OCI-LY7 (cell line): ENCODE data around the gene NRP1. TPM values are rescaled to one million over a fixed set of nuclear protein-coding genes. Genes with fewer than 3 reads are reported as not detected.

Source experiments
- BruUV-seq: library from RNA; stranded (reverse); fragments of 400-500 nt; replicated peaks from 2 replicates; lab custom pipeline; 2021; lab: Mats Ljungman, UMichigan
- CTCF ChIA-PET: fragments of 300-600 bp; sonication (Branson Sonifier 250); formaldehyde crosslinking; loops from one replicate; lab custom pipeline; 2022; ENCODE audit warnings: antibody characterized with exemption; ENCODE audit not compliant: unreplicated experiment; lab: Charles Lee
- POLR2A ChIA-PET: fragments of 300-600 bp; sonication (Branson Sonifier 250); formaldehyde crosslinking; loops from one replicate; lab custom pipeline; 2022; ENCODE audit warnings: antibody characterized with exemption; lab: Charles Lee
- DNase-seq: peaks from one replicate; pipeline ENCODE4 v3.0.0-alpha.2; 2015; ENCODE audit warnings: low spot score
- H2AFZ ChIP-seq: fragments of 200-600 bp; sonication (generic), shearing (Covaris generic); 2 replicates; pipeline ENCODE4 v1.6.1; 2014; ENCODE audit warnings: mild to moderate bottlenecking, antibody characterized with exemption, low read length, moderate library complexity
- H3K27ac ChIP-seq: fragments of 200-600 bp; sonication (generic); 2 replicates; pipeline ENCODE4 v1.5.1; 2014; ENCODE audit warnings: mixed run types, low read depth, mild to moderate bottlenecking, moderate library complexity, low read length, inconsistent platforms; ENCODE audit not compliant: poor library complexity, severe bottlenecking
- H3K36me3 ChIP-seq: fragments of 200-600 bp; sonication (generic); 2 replicates; pipeline ENCODE4 v1.6.1; 2014; ENCODE audit warnings: mild to moderate bottlenecking, antibody characterized with exemption, low read length, moderate library complexity, mixed read lengths; ENCODE audit not compliant: insufficient read depth
- H3K4me1 ChIP-seq: fragments of 200-600 bp; sonication (generic); 2 replicates; pipeline ENCODE4 v1.5.1; 2014; ENCODE audit warnings: mild to moderate bottlenecking, low read length; ENCODE audit not compliant: insufficient read depth, poor library complexity, severe bottlenecking
- H3K4me2 ChIP-seq: fragments of 200-600 bp; sonication (generic); 2 replicates; pipeline ENCODE4 v1.6.1; 2014; ENCODE audit warnings: mild to moderate bottlenecking, low read length
- H3K4me3 ChIP-seq: fragments of 200-600 bp; sonication (generic); 2 replicates; pipeline ENCODE4 v1.5.1; 2014; ENCODE audit warnings: mild to moderate bottlenecking, low read depth, low read length; ENCODE audit not compliant: poor library complexity, severe bottlenecking
- H3K79me2 ChIP-seq: fragments of 200-600 bp; sonication (generic); 2 replicates; pipeline ENCODE4 v1.6.1; 2016; ENCODE audit warnings: low read depth, mild to moderate bottlenecking, low read length, moderate library complexity, mixed read lengths; ENCODE audit not compliant: insufficient read depth
- H3K9me2 ChIP-seq: fragments of 200-600 bp; sonication (generic); 2 replicates; pipeline ENCODE4 v1.6.1; 2016; ENCODE audit warnings: mild to moderate bottlenecking, low read length, mixed read lengths; ENCODE audit not compliant: insufficient read depth
- H3K9me3 ChIP-seq: fragments of 200-600 bp; sonication (generic); 2 replicates; pipeline ENCODE4 v1.6.1; 2014; ENCODE audit warnings: mild to moderate bottlenecking, mixed run types, low read length, mixed read lengths
- H4K20me1 ChIP-seq: fragments of 200-600 bp; sonication (generic); 2 replicates; pipeline ENCODE4 v1.6.1; 2014; ENCODE audit warnings: mild to moderate bottlenecking, antibody characterized with exemption, low read length, moderate library complexity, mixed read lengths; ENCODE audit not compliant: insufficient read depth
- CTCF ChIP-seq: fragments of 200-600 bp; sonication (generic); conservative IDR thresholded peaks from 2 replicates; pipeline ENCODE4 v1.5.1; 2014; ENCODE audit warnings: mild to moderate bottlenecking, antibody characterized with exemption, low read length, moderate library complexity, mixed read lengths
- EZH2phosphoT487 ChIP-seq: fragments of 200-600 bp; sonication (generic); IDR thresholded peaks from 2 replicates; pipeline ENCODE4 v1.6.1; 2018; ENCODE audit warnings: low read depth, borderline replicate concordance, mild to moderate bottlenecking, mixed run types, antibody characterized with exemption, low read length, moderate library complexity, mixed read lengths
- intact Hi-C: fragments of 100-400 bp; cut with micrococcal nuclease; formaldehyde crosslinking; loops from one replicate; pipeline ENCODE4 v1.10.0; 2022; ENCODE audit not compliant: unreplicated experiment
- total RNA-seq, 2 experiments: library from RNA; depleted of rRNA in 1 of 2; stranded (reverse); fragments of >200 nt in 1 of 2; shearing (Covaris generic) in 1 of 2; gene quantifications; 2 replicates each; pipeline ENCODE4 v1.2.3, GENCODE V29; 2014 to 2022

NRP1 gene
- total RNA-seq, 2 experiments from 2014 or later: not detected

GRCh38 chr10:33273295-33274002 lies 61.0 kb downstream of the NRP1 start:
- Histone ChIP-seq H3K36me3 (no peaks in the 10 kb centered on the region), H3K4me1 (no peaks in the 10 kb centered on the region), H3K27ac (no peak overlapping the region), H4K20me1 (no peaks in the 10 kb centered on the region), H3K9me3 (no peaks in the 10 kb centered on the region), H3K9me2 (no peaks in the 10 kb centered on the region), H3K4me3 (no peak overlapping the region), H2AFZ (no peak overlapping the region), H3K79me2 (no peaks in the 10 kb centered on the region), H3K4me2 (no peak overlapping the region)
- intact Hi-C loops: no loop called here
- no peak for TF ChIP-seq EZH2phosphoT487
- TF ChIP-seq CTCF: no peak
- CTCF ChIA-PET: no interaction called here
- BruUV-seq: no TSS peak
- POLR2A ChIA-PET: interaction anchor here (0.7 kb wide), 1 partner anchor 13 kb away, joined by 3 read pairs; no protein-coding TSS in a partner anchor
- DNase-seq: no peak

DNA sequence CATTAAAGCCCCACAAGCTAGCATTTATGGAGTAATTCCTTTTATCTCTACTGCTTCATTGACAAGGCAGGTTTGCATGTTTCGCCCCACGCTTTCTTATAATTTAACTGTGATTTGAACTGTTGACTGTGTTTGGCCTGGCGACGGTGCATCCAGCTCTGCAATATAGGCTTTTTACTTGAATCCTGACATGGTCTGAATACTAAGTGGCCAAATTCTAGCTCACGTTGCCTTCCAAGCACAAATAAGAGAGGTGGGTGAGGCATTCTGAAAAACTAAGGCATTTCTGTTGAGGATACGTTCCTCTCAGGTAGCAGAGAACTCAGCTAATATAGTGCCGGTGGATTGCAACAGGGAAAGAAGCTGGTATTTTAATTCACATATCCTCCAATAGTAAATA lies 61.8 kb downstream of the NRP1 start:
- no peak overlapping the region for H3K4me2 ChIP-seq
- no peak overlapping the region for H3K27ac ChIP-seq
- no peaks in the 10 kb centered on the region for H3K79me2 ChIP-seq
- POLR2A ChIA-PET: interaction anchor here (0.6 to 0.7 kb wide), 3 partner anchors 12 to 244 kb away, joined by 3 to 6 read pairs (median 5); no protein-coding TSS in a partner anchor
- no peaks in the 10 kb centered on the region for H3K9me2 ChIP-seq
- intact Hi-C loops: no loop called here
- H3K4me1 ChIP-seq: no peaks in the 10 kb centered on the region
- BruUV-seq: no TSS peak
- no peak overlapping the region for H2AFZ ChIP-seq
- TF ChIP-seq EZH2phosphoT487: no peak
- no peak for TF ChIP-seq CTCF
- CTCF ChIA-PET: no interaction called here
- no peaks in the 10 kb centered on the region for H3K9me3 ChIP-seq
- no peak overlapping the region for H3K4me3 ChIP-seq
- no peaks in the 10 kb centered on the region for H3K36me3 ChIP-seq
- H4K20me1 ChIP-seq: no peaks in the 10 kb centered on the region
- DNase-seq: no peak

DNA sequence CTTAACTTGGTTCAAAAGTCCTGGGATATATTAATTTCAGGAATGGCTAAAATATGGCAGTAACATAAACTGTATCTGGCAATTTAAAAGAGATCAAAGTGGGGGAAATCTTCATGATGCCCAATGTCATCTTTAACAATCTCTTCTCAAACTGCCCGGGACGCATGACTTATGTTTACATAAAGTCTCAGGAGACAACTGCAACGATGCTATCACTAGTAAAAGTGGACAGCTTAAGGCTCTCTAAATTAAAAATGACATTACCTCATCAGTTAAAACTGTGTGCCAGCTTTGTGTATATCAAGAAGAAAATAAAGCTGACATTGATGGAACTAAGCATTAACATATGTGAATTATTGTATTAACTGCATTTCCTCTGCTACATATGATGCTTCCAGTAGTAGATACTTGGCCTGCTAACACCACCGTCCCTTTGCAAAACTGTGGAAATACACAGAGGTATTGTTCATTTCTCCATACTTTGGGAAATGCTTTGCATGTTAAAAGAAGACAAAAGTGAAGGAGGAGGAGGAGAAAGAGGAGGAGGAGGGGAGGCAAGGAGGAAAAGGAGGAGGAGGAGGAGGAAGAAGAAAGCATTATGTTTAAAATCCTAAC lies 62.4 kb downstream of the NRP1 start:
- H3K9me2 ChIP-seq: no peaks in the 10 kb centered on the region
- POLR2A ChIA-PET: no interaction called here
- BruUV-seq: no TSS peak
- no peak for DNase-seq
- no peak overlapping the region for H3K4me3 ChIP-seq
- H2AFZ ChIP-seq: no peak overlapping the region
- intact Hi-C loops: no loop called here
- H4K20me1 ChIP-seq: no peaks in the 10 kb centered on the region
- no peaks in the 10 kb centered on the region for H3K36me3 ChIP-seq
- TF ChIP-seq EZH2phosphoT487: no peak
- no peak for TF ChIP-seq CTCF
- H3K79me2 ChIP-seq: no peaks in the 10 kb centered on the region
- CTCF ChIA-PET: no interaction called here
- no peak overlapping the region for H3K4me2 ChIP-seq
- no peaks in the 10 kb centered on the region for H3K4me1 ChIP-seq
- H3K27ac ChIP-seq: no peak overlapping the region
- no peaks in the 10 kb centered on the region for H3K9me3 ChIP-seq
